ENCODE measurements around the gene FAM184A. TPM values are rescaled to one million over a fixed set of nuclear protein-coding genes. Genes with fewer than 3 reads are reported as not detected.
A peak's percentile ranks its signal among the peaks of the same experiment; 100 is the strongest.

The FAM184A gene
- total and polyA plus RNA-seq, 2 of the 13 experiments (the other 11 are each of a cell fraction or from before 2014, with no cell fraction given), result 7.0 to 18.0 TPM

GRCh38 chr6:119077643-119078375, 655 bp downstream of the FAM184A start (continued):
- TF ChIP-seq PRDM4 (CRISPR knock-in tag; IDR thresholded peaks at IDR 0.05; ENCODE audit: borderline replicate concordance) (no peak), ZNF121 (CRISPR knock-in tag; IDR thresholded peaks at IDR 0.05) (no peak), ZNF839 (CRISPR knock-in tag; IDR thresholded peaks at IDR 0.05; ENCODE audit: borderline replicate concordance) (no peak; the same call in 1 of the 2 replicates), SMAD1 (CRISPR knock-in tag; IDR thresholded peaks at IDR 0.05; ENCODE audit: borderline replicate concordance, low read depth) (0 out of 2 replicates have a peak, but pooled peaks have one; percentile 62), GABPB1 (CRISPR knock-in tag; IDR thresholded peaks at IDR 0.05) (peak; percentile 55; the same call in 1 of the 2 replicates), JUNB (CRISPR knock-in tag; IDR thresholded peaks at IDR 0.05; ENCODE audit: borderline replicate concordance) (peak; percentile 50; the same call in 1 of the 2 replicates), ZNF337 (CRISPR knock-in tag; IDR thresholded peaks at IDR 0.05; ENCODE audit: borderline replicate concordance, low read depth) (no peak), ERF (CRISPR knock-in tag; IDR thresholded peaks at IDR 0.05) (peak; percentile 17; the same call in 1 of the 2 replicates), GATA4 (IDR thresholded peaks at IDR 0.05; ENCODE audit: borderline replicate concordance, low read depth) (no peak), ZBTB2 (CRISPR knock-in tag; IDR thresholded peaks at IDR 0.05; ENCODE audit: low read depth) (peak; percentile 31; the same call in 1 of the 2 replicates), CEBPG (CRISPR knock-in tag; IDR thresholded peaks at IDR 0.05) (peak; percentile 48), ZMYM3 (CRISPR knock-in tag; IDR thresholded peaks at IDR 0.05) (peak; percentile 45; the same call in 1 of the 2 replicates), ZNF841 (CRISPR knock-in tag; IDR thresholded peaks at IDR 0.05; ENCODE audit: borderline replicate concordance) (peak; percentile 44), ZNF576 (CRISPR knock-in tag; IDR thresholded peaks at IDR 0.05) (0 out of 2 replicates have a peak, but pooled peaks have one; percentile 51), CEBPB (IDR thresholded peaks at IDR 0.05; ENCODE audit: borderline replicate concordance, low read depth, low read length) (peak; percentile 84), ZNF83 (CRISPR knock-in tag; IDR thresholded peaks at IDR 0.05; ENCODE audit: borderline replicate concordance) (peak; percentile 85; the same call in 1 of the 2 replicates), ZNF644 (CRISPR knock-in tag; IDR thresholded peaks at IDR 0.05; ENCODE audit: low read depth) (peak; percentile 44; the same call in 1 of the 2 replicates), ZNF512B (CRISPR knock-in tag; IDR thresholded peaks at IDR 0.05; ENCODE audit: borderline replicate concordance) (peak; percentile 87; the same call in 1 of the 2 replicates), RXRA (CRISPR knock-in tag; IDR thresholded peaks at IDR 0.05) (peak; percentile 78), ZSCAN9 (CRISPR knock-in tag; IDR thresholded peaks at IDR 0.05; ENCODE audit: borderline replicate concordance) (0 out of 2 replicates have a peak, but pooled peaks have one; percentile 61)
